T-cell (primary cell): ENCODE results near the gene ASAP2. TPM values are rescaled to one million over a fixed set of nuclear protein-coding genes. Genes with fewer than 3 reads are reported as not detected.

Experiments
- ATAC-seq, 4 experiments: fragments of 200-7000 bp in 3 of 4; fragments of 150-1000 bp in 1 of 4; cut with Tn5 transposase; replicated peaks in 1 of 4; 1 replicate in 3 of 4; 2 replicates in 1 of 4; pipeline ENCODE4 v1.10.0; 2021; ENCODE audit warnings: moderate library complexity in 3 of 4, mild to moderate bottlenecking in 2 of 4, moderate number of reproducible peaks in 1 of 4
- CTCF ChIA-PET, 2 donors: fragments of 300-600 bp; sonication (Branson Sonifier 250); formaldehyde crosslinking; loops; one replicate each; lab custom pipeline; 2022; ENCODE audit warnings: antibody characterized with exemption in 2 of 2; lab: Charles Lee
- POLR2A ChIA-PET, 2 donors: fragments of 300-600 bp; sonication (Branson Sonifier 250); formaldehyde crosslinking; loops; one replicate each; lab custom pipeline; 2022; ENCODE audit warnings: antibody characterized with exemption in 2 of 2; lab: Charles Lee
- DNase-seq, 35 experiments: peaks; one replicate each; pipeline versions ENCODE4 v3.0.0 to v3.0.0-alpha.2; 2013 to 2023
- H3K27ac ChIP-seq: one replicate; pipeline ENCODE4 v1.5.1; 2013; ENCODE audit warnings: low read length
- H3K27me3 ChIP-seq, 2 experiments: replicated peaks in 1 of 2; 1 replicate in 1 of 2; 2 replicates in 1 of 2; pipeline versions ENCODE4 v1.6.1 to v1.7.0; 2013; ENCODE audit warnings: low read length in 1 of 2, mixed read lengths in 1 of 2; ENCODE audit not compliant: control insufficient read depth in 2 of 2, insufficient read depth in 2 of 2; ENCODE audit errors: extremely low read depth in 1 of 2
- H3K36me3 ChIP-seq, 2 donors: 1 replicate in 1 of 2; 2 replicates in 1 of 2; pipeline versions ENCODE4 v1.6.1 to v1.7.0; 2013; ENCODE audit warnings: low read length in 1 of 2; ENCODE audit not compliant: control insufficient read depth in 2 of 2, insufficient read depth in 1 of 2; ENCODE audit errors: extremely low read depth in 1 of 2
- H3K4me1 ChIP-seq, 2 experiments: 1 replicate in 1 of 2; 2 replicates in 1 of 2; pipeline versions ENCODE4 v1.6.1 to v1.7.0; 2013; ENCODE audit warnings: low read length in 2 of 2, mixed read lengths in 1 of 2; ENCODE audit not compliant: insufficient read depth in 2 of 2, control insufficient read depth in 1 of 2; ENCODE audit errors: extremely low read depth in 1 of 2
- H3K4me3 ChIP-seq, 2 donors: 1 replicate in 1 of 2; 2 replicates in 1 of 2; pipeline versions ENCODE4 v1.5.1 to v1.7.0; 2013; ENCODE audit warnings: mild to moderate bottlenecking in 2 of 2, low read length in 1 of 2, moderate library complexity in 1 of 2; ENCODE audit not compliant: control insufficient read depth in 1 of 2; ENCODE audit errors: extremely low read depth in 1 of 2
- H3K9me3 ChIP-seq: 2 replicates; pipeline ENCODE4 v1.7.0; 2013
- H3K27ac Mint-ChIP-seq, 2 donors: one replicate each; pipeline ENCODE4 v1.8.0; 2020 to 2021; ENCODE audit warnings: mild to moderate bottlenecking in 2 of 2, mixed read lengths in 2 of 2
- H3K27me3 Mint-ChIP-seq, 2 donors: one replicate each; pipeline ENCODE4 v1.8.0; 2021 to 2022; ENCODE audit warnings: mixed read lengths in 2 of 2
- H3K36me3 Mint-ChIP-seq: one replicate; pipeline ENCODE4 v1.8.0; 2021; ENCODE audit warnings: mixed read lengths
- H3K4me1 Mint-ChIP-seq, 3 donors: one replicate each; pipeline ENCODE4 v1.8.0; 2020 to 2022; ENCODE audit warnings: mixed read lengths in 3 of 3, mild to moderate bottlenecking in 1 of 3
- H3K4me3 Mint-ChIP-seq, 3 donors: one replicate each; pipeline ENCODE4 v1.8.0; 2020 to 2022; ENCODE audit warnings: mild to moderate bottlenecking in 3 of 3, mixed read lengths in 3 of 3, moderate library complexity in 3 of 3
- H3K9me3 Mint-ChIP-seq, 3 donors: one replicate each; pipeline ENCODE4 v1.8.0; 2020 to 2022; ENCODE audit warnings: mixed read lengths in 3 of 3
- WGBS: methylation state at CpG from one replicate; pipeline ENCODE4 v1.1.5; 2013; ENCODE audit warnings: missing lambda C conversion rate; ENCODE audit not compliant: insufficient coverage; 5-methylcytosine and 5-hydroxymethylcytosine counted together
- total RNA-seq, 35 experiments: library from RNA in 6 of 35; stranded (reverse) in 6 of 35; fragments of 120-200 nt in 1 of 35; gene quantifications; one replicate each; pipeline versions ENCODE4 v1.2.1 to v1.2.4 and lab custom pipeline; 2013 to 2026

ASAP2 gene
- total RNA-seq, 5 donors from 2014 or later (not counting 1 experiment from before 2014, with no cell fraction given): 0.10 to 0.38 (median 0.27) TPM; not detected in 1

DNA sequence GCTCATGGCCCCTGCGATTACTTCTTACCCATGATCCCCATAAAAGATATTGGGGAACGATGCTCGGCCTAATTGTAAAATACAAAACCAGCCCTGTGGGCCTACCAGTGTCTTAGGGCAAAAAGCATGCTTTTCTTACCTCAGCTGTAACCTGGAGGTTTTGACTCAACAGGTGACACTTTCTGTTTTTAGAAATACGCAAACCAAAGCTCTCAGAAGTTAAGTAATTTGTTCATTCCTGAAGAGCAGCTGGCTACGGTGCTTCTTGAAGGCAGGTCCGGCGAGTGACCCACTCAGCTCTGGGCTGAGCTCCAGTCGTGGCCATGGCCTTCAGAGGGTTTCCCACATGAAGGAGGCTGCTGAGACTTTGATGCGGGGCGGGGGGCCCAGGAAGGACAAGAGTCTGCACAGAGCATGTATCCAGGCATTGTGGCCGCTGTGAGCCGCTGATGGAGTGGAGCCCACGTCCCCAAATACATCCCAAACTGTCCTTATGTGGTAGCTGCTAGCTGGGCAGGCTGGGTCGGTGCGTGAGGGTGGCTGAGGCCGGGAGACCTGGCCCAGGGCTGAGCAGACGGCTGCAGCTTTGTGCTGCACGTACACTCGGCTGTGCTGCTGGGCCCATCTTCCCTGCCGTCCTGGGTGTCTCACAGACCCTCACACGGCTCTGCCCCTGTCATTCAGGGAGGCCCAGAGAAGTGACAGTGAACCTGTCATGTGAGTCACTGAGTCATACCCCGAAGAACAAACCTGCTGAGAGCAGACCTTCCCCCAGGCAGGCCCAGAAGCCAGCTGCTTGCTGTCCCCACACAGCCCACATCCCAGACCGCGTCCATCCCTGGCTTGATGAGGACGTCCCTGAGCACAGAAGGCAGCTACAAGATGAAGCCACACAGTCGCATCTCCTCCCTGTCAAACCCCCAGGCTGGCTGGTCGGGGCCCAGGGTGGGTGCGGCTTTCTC, 182.6 kb downstream of the ASAP2 start:
- WGBS: 85% methylated on average over 20 of the region's 28 CpGs
- POLR2A ChIA-PET: interaction anchor here in 1 of 2 donors (0.7 kb wide), 1 partner anchor 31 kb away, joined by 4 read pairs; no protein-coding TSS in a partner anchor
- Mint-ChIP-seq H3K27ac (no peak overlapping the region), H3K4me3 (no peak overlapping the region), H3K9me3 (no peaks in the 10 kb centered on the region), H3K36me3 (no peaks in the 10 kb centered on the region), H3K27me3 (peaks cover 0 to 1% of the 10 kb centered on the region in 2 donors), H3K4me1 (no peaks in the 10 kb centered on the region)
- H3K27ac ChIP-seq: no peak overlapping the region
- CTCF ChIA-PET: no interaction called here
- ATAC-seq (no peak), DNase-seq (no peak)
- H3K9me3 ChIP-seq: no peaks in the 10 kb centered on the region
- H3K4me1 ChIP-seq: no peaks in the 10 kb centered on the region
- no peak overlapping the region for H3K4me3 ChIP-seq
- no peaks in the 10 kb centered on the region for H3K36me3 ChIP-seq
- peaks cover 0 to 14% of the 10 kb centered on the region in 2 experiments for H3K27me3 ChIP-seq

DNA sequence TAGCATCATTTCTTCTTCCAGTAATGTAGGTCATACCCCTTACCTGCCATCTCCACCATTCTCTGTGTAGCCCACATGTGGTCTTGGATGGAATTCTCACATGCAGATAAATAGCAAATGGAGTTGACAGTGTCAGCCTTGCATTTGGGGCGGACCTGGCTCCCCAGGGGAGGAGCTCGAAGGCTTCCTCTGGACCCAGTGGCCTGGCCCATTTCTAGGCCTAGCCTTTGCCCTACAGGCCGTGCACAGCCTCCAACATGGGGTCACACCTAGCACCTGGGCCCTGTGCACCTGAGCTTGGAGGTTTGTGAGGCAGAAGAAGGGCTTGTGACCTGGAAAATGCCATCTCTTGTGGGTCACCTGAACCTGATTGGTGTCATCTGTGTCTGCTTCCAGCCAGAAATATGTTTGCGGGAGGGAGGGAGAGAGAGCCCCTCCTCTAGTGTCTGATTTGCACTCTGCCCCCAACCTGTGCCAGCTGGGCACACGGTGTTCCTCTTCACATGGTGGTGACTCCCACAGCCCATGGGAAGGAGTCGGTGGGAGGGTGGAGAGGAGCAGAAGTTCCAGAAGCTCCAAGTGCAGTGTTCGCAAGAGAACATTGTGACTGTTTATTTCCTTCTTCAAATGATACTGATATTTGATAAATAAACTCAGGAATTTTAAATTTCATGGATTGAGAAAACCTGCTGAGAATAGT, 183.7 kb downstream of the ASAP2 start:
- Histone ChIP-seq H3K4me3 (no peak overlapping the region), H3K4me1 (no peaks in the 10 kb centered on the region), H3K27me3 (peaks cover 0 to 9% of the 10 kb centered on the region in 2 experiments), H3K27ac (no peak overlapping the region), H3K9me3 (no peaks in the 10 kb centered on the region), H3K36me3 (no peaks in the 10 kb centered on the region)
- ChIA-PET CTCF (interaction anchor here in 1 of 2 donors (0.8 kb wide), 1 partner anchor 25 kb away, joined by 3 read pairs; no protein-coding TSS in a partner anchor), POLR2A (no interaction called here)
- DNase-seq (no peak), ATAC-seq (no peak)
- Mint-ChIP-seq H3K4me3 (no peak overlapping the region), H3K36me3 (no peaks in the 10 kb centered on the region), H3K9me3 (no peaks in the 10 kb centered on the region), H3K27ac (no peak overlapping the region), H3K4me1 (no peaks in the 10 kb centered on the region), H3K27me3 (peaks cover 0 to 1% of the 10 kb centered on the region in 2 donors)
- 77% methylated on average over 3 of the region's 7 CpGs for WGBS

DNA sequence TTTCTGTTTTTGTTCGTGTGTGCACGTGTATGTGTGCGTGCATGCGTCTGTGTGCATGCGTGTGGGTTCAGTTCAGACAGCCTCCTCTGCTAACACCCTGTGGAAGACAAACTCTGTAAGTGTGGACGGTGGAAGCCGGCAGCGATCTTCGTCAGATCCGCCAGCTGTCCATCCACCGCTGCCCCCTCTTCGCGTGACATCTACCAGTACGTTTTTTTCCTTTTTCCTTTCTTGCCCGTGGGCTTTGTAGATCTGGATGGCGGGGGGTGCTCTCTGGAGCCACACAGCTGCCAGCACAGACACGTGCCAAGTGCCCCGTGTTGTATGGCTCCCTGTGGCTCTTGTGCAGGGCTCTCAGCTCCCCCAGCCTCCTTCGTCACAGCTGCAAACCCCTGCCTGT, 184.4 kb downstream of the ASAP2 start:
- no peaks in the 10 kb centered on the region for H3K9me3 ChIP-seq
- ChIA-PET POLR2A (no interaction called here), CTCF (no interaction called here)
- H3K36me3 Mint-ChIP-seq: no peaks in the 10 kb centered on the region
- H3K27me3 Mint-ChIP-seq: peaks cover 0 to 1% of the 10 kb centered on the region in 2 donors
- H3K4me3 ChIP-seq: no peak overlapping the region
- no peaks in the 10 kb centered on the region for H3K9me3 Mint-ChIP-seq
- H3K36me3 ChIP-seq: no peaks in the 10 kb centered on the region
- H3K4me3 Mint-ChIP-seq: no peak overlapping the region
- DNase-seq (no peak), ATAC-seq (no peak)
- no peak overlapping the region for H3K27ac ChIP-seq
- 91% methylated on average over 16 of the region's 19 CpGs for WGBS
- peaks cover 0 to 9% of the 10 kb centered on the region in 2 experiments for H3K27me3 ChIP-seq
- no peak overlapping the region for H3K27ac Mint-ChIP-seq
- no peaks in the 10 kb centered on the region for H3K4me1 Mint-ChIP-seq
- H3K4me1 ChIP-seq: no peaks in the 10 kb centered on the region

DNA sequence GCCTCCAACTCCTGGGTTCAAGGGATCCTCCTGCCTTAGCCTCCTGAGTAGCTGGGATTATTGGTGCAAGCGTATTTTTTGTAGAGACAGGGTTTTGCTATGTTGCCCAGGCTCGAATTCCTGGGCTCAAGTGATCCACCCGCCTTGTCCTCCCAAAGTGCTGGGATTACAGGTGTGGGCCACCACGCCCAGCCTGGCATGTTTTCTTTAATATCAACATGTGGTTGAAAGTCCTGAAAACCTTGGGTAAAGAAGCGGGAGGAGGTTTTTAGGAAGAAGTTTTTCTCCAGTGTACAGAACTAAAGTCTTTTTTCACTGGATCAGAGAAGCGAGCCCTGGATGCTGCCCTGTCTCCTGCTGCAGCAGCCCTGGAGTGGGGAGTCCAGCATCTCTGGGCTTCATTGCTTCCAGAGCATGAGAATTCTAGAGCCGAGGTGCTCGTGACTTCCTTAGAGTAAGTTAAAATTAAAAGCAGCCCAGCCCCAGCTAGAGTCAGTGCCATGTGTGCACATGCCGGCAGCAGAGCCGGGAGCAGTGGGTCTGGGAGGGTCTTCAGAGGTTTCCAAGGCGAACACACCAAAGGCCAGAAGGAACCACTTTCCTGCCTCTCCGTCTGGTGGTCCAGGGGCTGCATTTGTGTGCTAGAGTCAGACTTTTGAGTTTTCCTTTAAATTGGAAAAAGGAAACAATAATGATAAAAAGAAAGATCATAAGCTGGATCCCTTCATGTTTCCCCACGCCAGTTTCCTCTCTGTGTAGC, 185.5 kb downstream of the ASAP2 start:
- WGBS: 85% methylated on average over 8 of the region's 13 CpGs
- no peaks in the 10 kb centered on the region for H3K36me3 ChIP-seq
- ATAC-seq (no peak), DNase-seq (no peak)
- Mint-ChIP-seq H3K9me3 (no peaks in the 10 kb centered on the region), H3K27me3 (peaks cover 0 to 1% of the 10 kb centered on the region in 2 donors), H3K4me3 (no peak overlapping the region), H3K36me3 (no peaks in the 10 kb centered on the region), H3K4me1 (no peaks in the 10 kb centered on the region), H3K27ac (no peak overlapping the region)
- POLR2A ChIA-PET: no interaction called here
- no peak overlapping the region for H3K4me3 ChIP-seq
- H3K27me3 ChIP-seq: peaks cover 0 to 11% of the 10 kb centered on the region in 2 experiments
- H3K4me1 ChIP-seq: no peaks in the 10 kb centered on the region
- CTCF ChIA-PET: no interaction called here
- no peaks in the 10 kb centered on the region for H3K9me3 ChIP-seq
- H3K27ac ChIP-seq: no peak overlapping the region

DNA sequence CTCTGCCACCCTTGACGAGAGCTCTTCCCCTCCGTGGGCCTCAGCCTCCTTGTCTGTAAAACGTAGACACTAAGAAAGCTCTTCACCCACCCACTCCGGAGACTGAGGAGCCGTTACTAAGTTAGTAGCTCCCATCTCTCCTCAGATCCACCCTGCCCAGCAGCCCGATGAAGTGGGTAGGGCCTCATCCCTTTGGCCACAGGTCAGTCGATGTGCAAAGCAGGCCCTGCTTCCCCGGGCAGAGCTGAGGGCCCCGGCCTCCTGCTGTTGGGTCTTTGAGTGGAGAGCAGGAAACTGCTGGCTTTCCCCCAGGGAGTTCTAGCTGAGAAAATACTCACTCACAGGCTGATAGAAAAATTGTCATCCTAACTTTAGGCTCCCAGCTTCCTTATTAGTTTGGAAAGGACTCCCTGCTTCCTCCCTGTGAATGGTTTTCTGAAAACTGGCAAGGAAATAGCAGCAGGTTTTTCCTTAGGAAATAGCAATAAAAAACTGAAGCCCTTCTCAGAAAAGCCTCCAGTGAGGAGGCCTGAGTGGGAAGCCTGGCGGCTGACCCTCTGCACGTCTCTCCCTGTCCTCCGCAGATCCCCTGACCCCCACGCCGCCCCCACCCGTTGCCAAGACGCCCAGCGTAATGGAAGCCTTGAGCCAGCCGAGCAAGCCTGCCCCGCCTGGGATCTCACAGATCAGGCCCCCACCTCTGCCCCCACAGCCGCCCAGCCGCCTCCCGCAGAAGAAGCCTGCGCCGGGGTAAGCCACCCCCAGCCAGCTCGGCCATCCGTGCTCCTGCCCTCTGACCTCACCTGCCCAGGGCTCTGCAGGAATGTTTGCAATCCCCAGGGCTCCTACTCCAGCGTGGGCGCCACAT, 186.5 kb downstream of the ASAP2 start:
- no peak overlapping the region for H3K4me3 Mint-ChIP-seq
- ChIA-PET POLR2A (no interaction called here), CTCF (interaction anchor here in 1 of 2 donors (0.6 kb wide), 1 partner anchor 162 kb away, joined by 3 read pairs; no protein-coding TSS in a partner anchor)

More for the DNA sequence above, 186.5 kb downstream of the ASAP2 start:
- H3K27ac Mint-ChIP-seq: no peak overlapping the region
- DNase-seq: no peak
- no peaks in the 10 kb centered on the region for H3K36me3 Mint-ChIP-seq
- WGBS: 92% methylated on average over 17 of the region's 28 CpGs
- no peaks in the 10 kb centered on the region for H3K9me3 Mint-ChIP-seq
- no peaks in the 10 kb centered on the region for H3K4me1 Mint-ChIP-seq
- no peak overlapping the region for H3K4me3 ChIP-seq
- H3K4me1 ChIP-seq: no peaks in the 10 kb centered on the region
- H3K27ac ChIP-seq: no peak overlapping the region
- no peak for ATAC-seq
- H3K27me3 ChIP-seq: peaks cover 0 to 15% of the 10 kb centered on the region in 2 experiments
- peaks cover 0 to 1% of the 10 kb centered on the region in 2 donors for H3K27me3 Mint-ChIP-seq
- no peaks in the 10 kb centered on the region for H3K36me3 ChIP-seq
- H3K9me3 ChIP-seq: no peaks in the 10 kb centered on the region
